HL-60/S4 (cell line): ENCODE measurements around the gene DOCK2.
"Not testable (repeated sequence)": the region's sequence is repeated elsewhere in the genome, so short reads cannot be mapped to it uniquely, and the experiment has no call there.

Experiments
- in situ Hi-C: fragments of 300-500 bp; cut with MboI; formaldehyde crosslinking; loops from 2 replicates; pipeline ENCODE4 v1.14.3; 2022; ENCODE audit warnings: low sequenced_read_pairs

DOCK2 gene

GRCh38 chr5:169781420-169782345, 144.6 kb downstream of the DOCK2 start:
- in situ Hi-C loops: no loop called here

DNA sequence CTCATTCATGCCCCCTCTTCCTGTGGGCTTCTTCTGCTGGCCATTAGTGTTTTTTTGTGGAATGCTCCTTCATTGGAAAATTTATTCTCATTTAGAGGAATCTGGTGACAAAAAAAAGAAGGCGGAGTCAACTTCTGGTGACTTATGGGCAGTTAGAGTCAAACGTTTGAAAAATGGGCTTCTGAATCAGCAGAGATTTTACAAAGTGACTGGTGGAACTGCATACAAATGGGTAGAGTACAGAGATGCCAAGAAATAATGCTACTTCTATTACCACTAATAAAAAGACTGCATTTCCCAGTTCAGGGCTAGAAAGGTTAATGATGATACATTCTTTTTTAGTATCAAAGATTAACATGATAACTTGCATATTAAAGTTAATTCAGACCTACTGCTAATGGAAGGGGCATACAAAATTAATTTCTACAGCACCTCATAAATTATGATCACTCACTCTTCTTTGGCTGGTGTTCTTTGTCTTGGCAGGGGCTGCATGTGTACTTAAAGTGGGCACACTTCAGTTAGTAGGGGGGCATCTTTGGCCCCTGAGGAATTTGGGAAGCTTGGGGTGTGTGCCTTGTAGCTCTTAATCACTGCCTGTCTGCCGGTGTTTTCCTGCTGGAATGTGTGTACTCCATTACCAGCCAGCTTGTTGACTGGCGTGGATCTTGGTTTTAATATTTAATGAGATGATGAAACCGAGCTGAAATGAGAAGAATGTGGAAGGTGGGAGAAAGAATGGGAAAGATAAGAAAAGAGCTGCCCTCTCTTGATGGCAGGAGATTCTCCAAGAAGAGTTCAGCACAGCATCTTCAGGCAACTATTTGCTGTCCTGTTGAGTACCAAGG, 148.9 kb downstream of the DOCK2 start:
- in situ Hi-C loops: no loop called here

DNA sequence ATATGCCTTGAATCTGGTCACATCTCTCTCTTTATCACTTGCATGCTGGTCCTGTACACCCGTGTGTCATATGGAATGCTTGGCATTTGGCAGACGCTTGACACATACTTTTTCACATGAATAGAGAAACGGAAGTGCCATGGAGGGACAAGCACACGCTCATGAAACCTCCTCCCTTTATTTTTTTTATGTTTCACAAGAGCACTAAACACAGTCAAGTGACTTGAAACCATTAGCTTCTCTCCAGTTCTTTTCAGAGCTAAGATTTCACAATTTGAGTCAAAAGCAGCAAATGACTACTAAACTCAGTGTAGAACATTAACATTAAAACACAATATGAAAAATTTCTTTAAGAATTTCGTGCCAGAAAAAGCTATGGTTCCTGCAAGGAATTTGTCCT, 151.1 kb downstream of the DOCK2 start:
- in situ Hi-C loops: no loop called here

DNA sequence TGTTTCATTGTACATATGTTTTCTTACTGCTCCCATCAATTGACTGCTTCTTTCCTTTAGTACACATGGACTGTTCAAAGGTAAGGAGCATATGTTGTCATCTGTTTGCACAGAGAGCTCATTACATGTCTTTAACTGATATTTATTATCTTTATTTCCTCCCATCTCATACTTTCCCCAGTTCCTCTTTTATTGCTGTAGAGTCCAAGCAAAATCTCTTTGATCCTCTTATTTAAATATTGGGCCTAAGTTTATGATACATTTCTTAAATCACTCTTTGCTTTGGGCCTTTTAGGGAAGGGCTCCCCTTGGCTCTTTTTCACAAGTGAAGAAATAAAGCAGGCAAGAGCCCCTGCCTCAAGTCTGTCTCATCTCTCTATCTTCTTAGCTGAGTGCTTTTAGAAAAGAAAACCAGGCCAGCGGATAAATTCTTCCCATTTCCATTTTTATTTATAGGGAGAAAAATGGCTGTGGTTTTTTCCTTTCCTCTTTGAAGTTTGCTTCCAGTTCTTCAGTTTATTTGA, 152.4 kb downstream of the DOCK2 start:
- in situ Hi-C loops: no loop called here

- in situ Hi-C loops: no loop called here
Measured at GRCh38 chr5:169791251-169791650, 154.2 kb downstream of the DOCK2 start.

DNA sequence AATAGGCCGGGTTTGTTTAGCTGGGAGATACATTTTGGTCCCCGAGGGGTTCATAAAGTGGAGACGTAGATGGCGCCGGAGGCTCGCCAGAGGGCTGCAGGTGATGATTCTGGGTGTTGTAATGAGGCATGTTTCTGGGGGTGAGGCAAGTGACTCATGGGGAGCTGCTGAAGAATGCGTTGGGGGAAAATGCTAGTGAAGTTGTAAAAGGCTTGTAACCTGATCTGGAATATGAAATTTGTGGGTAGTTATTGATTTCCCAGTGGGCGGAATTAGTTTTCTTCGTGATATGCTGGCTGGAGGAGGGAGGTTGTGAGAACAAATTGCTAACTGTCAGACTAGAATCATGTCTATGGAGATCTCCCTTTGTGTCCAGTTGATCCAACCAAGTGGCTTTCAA, 158.3 kb downstream of the DOCK2 start:
- in situ Hi-C loops: no loop called here

GRCh38 chr5:169796731-169797130, 159.7 kb downstream of the DOCK2 start:
- in situ Hi-C loops: no loop called here

- in situ Hi-C loops: no loop called here
Measured at GRCh38 chr5:169797577-169797976, 160.5 kb downstream of the DOCK2 start.

DNA sequence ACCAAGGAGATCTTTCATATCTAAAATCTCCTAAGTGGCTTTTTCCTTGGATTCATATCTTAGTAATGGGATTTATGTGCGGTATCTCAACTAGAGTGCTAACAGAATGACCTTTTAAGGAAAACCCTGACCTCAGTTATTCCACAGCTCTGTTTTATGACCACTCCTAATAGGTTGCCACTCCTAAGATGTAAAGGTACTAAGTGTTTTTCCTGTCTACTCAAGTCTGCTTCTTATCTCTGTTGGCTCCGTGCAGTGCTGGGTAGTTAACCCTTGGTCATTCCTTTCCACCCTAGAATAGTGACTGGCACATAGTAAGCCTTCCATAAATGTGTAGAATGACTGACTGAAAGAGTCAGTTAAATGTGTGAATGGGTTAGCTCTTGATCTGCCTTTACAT, 161.4 kb downstream of the DOCK2 start:
- in situ Hi-C loops: no loop called here

DNA sequence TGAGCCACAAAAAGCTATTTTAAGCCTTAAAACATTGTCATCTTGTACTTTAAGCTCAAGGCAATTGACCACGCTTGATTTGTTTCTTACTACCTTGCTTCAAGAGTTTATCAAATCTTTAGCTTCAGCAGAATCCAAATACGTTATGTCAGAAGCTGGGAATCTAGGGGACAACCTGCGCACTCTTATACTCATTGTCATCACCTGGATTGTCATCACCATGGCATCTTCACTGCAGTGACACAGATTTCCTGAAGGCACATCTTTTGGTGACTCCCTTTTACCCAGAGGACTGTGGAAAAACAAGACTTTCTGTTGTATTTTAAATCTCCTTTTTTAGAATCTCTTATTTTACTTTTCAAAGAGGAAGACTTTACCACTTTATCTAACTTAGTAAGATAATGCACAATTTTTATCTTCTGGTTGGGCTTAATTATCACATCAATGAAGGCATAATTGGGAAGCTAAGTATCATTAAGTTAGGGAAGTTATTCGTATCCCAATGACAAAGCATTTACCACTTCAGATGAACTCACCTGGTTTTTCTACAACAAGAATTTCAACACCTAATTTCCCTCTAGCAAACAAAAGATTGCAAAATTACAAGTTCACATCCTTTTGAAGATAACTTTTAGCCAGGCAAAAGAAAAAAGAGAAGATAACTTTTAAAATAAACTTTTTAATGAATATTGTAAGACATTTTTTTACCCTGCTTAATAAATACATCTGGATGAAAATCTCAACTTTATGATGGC, 162.0 kb downstream of the DOCK2 start:
- in situ Hi-C loops: no loop called here

GRCh38 chr5:169801324-169801777, 164.3 kb downstream of the DOCK2 start:
- in situ Hi-C loops: no loop called here

GRCh38 chr5:169801781-169802180, 164.7 kb downstream of the DOCK2 start:
- in situ Hi-C loops: no loop called here

GRCh38 chr5:169803077-169803981, 166.3 kb downstream of the DOCK2 start:
- in situ Hi-C loops: no loop called here

- in situ Hi-C loops: no loop called here
Measured at GRCh38 chr5:169804861-169805260, 167.8 kb downstream of the DOCK2 start.

DNA sequence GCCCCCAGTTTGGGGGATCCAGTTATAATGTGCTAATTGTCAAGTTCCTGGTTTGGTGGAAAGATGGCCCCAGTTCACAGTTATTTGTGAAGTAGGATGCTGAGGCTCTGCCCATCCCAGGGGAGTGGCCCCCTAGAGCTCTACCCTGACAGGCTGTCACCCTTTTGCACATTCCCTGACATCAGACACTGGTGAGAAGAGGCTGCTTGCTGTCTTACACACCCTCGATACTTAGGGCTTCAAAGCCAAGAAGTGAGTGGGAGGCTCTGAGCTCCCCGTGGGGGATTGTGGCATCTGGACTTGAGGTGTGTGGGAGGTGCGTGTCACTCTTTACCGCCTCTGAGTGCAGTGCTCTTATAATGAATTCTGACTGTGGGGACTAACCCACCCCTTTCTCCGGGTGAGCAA, 168.5 kb downstream of the DOCK2 start:
- in situ Hi-C loops: no loop called here

DNA sequence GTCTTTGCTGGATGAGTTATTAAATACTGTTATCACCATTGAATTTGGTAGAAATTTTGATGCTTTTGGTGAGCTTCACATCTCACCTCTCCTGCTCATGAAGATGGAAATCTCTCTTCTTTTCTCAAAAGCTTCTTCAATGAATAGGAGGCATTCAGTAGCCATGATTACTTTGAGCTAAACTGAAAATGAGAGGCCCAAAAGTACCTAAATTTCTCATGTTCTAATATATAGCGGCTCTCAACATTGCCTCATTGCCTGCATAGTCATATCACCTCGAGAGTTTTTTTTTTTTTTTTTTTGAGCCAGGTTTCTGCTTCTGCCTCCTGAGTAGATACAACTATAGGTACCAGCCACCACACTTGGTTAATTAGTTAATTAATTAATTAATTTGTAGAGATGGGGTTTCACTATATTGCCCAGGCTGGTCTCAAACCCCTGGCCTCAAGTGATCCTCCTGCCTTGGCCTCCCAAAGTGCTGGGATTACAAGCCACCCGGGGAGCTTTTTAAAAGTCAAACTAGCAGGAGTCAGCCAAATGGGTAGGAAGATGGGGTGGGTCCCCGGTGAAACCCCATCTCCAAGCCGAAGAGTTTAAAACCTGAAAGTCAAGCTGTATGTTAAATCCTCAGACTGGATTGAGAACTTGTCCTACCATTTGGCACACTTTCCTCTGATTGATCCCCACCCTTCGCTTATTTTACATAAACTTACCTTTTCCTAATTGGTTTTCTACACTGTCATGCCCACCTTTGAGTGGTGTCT, 169.0 kb downstream of the DOCK2 start:
- in situ Hi-C loops: no loop called here

GRCh38 chr5:169808118-169808581, 171.1 kb downstream of the DOCK2 start:
- in situ Hi-C loops: no loop called here

DNA sequence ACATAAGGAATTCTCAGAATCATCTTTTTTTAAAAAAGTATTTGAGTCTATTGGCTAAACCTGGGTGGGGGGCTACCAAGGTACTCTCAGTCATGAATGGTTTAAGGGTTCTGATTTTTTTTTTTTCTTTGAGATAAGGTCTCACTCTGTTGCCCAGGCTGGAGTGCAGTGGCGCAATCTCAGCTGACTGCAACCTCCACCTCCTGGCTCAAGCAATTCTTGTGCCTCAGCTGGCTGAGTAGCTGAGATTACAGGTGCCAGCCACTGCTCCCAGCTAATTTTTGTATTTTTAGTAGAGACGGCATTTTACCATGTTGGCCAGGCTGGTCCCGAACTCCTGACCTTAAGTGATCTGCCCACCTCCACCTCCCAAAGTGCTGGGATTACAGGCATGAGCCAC, 171.8 kb downstream of the DOCK2 start:
- in situ Hi-C loops: not testable (repeated sequence)

DNA sequence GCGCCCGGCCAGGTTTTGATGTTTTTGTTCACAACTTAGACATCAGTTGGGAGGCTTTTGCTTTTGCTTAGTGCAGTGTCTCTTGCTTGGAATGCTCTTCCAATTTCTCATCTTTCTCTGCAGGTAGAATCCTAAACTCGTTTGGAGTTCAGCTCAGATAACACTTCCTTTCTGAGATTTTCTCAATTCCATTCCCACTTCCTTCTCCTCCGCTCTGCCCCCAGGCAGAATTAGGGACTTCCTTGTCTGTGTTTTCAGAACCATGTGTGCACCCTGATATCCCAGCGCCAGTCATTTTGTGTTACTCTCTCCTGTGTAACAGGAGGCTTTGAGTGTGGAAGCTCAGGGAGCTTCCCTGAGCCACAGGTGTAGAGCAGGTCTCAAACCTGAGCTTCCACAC, 172.2 kb downstream of the DOCK2 start:
- in situ Hi-C loops: no loop called here
